HFF-Myc (cell line): ENCODE measurements around the gene MKRN1.
"Not testable (repeated sequence)": the region's sequence is repeated elsewhere in the genome, so short reads cannot be mapped to it uniquely, and the experiment has no call there.

Source experiments
- DNase-seq: peaks from one replicate; pipeline ENCODE4 v3.0.0-alpha.2; 2011; ENCODE audit warnings: low read depth; ENCODE audit errors: extremely low read depth
- H3K4me3 ChIP-seq: replicated peaks from 2 replicates; pipeline ENCODE4 v1.5.1; 2011; ENCODE audit warnings: low read depth, mild to moderate bottlenecking, control low read depth, low read length
- CTCF ChIP-seq: IDR thresholded peaks from 2 replicates; pipeline ENCODE4 v1.5.1; 2012; ENCODE audit warnings: mild to moderate bottlenecking, low read depth, low read length, control low read depth; ENCODE audit errors: missing control alignments

Gene MKRN1

GRCh38 chr7:140501966-140502365 lies 22.7 kb upstream of the MKRN1 start:
- TF ChIP-seq CTCF: no peak

GRCh38 chr7:140497807-140498206 lies 18.5 kb upstream of the MKRN1 start:
- H3K4me3 ChIP-seq, DNase-seq: not testable (repeated sequence)

More at GRCh38 chr7:140501966-140502365, 22.7 kb upstream of the MKRN1 start:
- H3K4me3 ChIP-seq: no peak overlapping the region
- no peak for DNase-seq

DNA sequence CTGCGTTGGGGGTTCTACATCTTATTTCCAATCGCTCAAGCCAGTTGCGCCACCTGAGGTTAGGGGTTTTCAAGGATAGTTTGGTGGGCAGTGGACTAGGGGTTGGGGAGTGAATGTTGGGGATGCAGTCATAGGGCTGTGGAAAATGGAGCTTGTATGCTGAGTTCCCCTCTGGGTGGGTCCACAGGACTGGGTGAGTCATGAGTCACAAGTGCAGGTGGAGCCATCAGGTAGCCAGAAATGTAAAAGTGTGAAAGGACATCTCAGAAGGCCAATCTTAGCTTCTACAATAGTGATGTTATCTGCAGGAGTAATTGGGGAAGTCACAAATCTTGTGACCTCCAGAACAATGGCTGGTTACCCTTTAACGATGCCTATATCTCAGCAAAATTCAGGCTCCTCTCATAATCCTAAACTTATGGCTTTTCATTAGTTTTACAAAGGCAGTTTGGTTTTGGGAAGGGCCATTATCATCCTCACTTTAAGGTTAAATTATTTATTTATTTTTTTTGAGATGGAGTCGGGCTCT lies 18.0 kb upstream of the MKRN1 start:
- no peak for TF ChIP-seq CTCF
- H3K4me3 ChIP-seq: no peak overlapping the region
- DNase-seq: no peak

GRCh38 chr7:140495514-140496097 lies 16.3 kb upstream of the MKRN1 start:
- DNase-seq: no peak
- H3K4me3 ChIP-seq: no peak overlapping the region
- TF ChIP-seq CTCF: no peak

GRCh38 chr7:140494867-140495266 lies 15.6 kb upstream of the MKRN1 start:
- H3K4me3 ChIP-seq: no peak overlapping the region
- DNase-seq: no peak
- TF ChIP-seq CTCF: no peak

DNA sequence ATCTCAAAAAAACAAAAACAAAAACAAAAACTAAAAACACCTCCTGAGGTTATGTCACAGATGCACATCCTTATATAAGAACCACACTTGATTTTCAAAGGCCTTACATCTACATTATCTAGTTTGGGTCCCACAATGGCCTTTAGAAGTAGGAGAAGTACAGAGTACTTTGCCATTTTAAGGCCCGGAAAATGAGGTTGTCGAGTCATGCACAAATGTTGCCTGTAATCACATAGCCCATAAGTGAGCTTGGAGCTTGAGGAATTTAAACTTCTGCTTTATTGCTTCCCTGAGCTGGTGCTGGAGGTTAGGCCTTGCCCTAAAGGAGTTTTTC lies 9.7 kb upstream of the MKRN1 start:
- H3K4me3 ChIP-seq: no peak overlapping the region
- TF ChIP-seq CTCF: no peak
- DNase-seq: no peak

GRCh38 chr7:140485500-140486265 lies 6.4 kb upstream of the MKRN1 start:
- H3K4me3 ChIP-seq: no peak overlapping the region
- no peak for TF ChIP-seq CTCF
- DNase-seq: no peak
